Stimulated activated memory B cell treated with anti-CD40 and anti-IgM and Interleukin-4, amounts not matched to agents 10 μg/mL and 1 μg/mL and 100 μg/mL, for 72 hours (primary cell): Measurements from ENCODE around the gene FER1L5.

ENCODE experiments used
- ATAC-seq: fragments of 150-1000 bp; cut with Tn5 transposase; 2 replicates; pipeline ENCODE4 v1.10.0; 2021
- H3K27ac Mint-ChIP-seq: one replicate; pipeline ENCODE4 v1.8.0; 2022; ENCODE audit warnings: mild to moderate bottlenecking, mixed read lengths
- H3K27me3 Mint-ChIP-seq: one replicate; pipeline ENCODE4 v1.8.0; 2022; ENCODE audit warnings: mixed read lengths
- H3K36me3 Mint-ChIP-seq: one replicate; pipeline ENCODE4 v1.8.0; 2022; ENCODE audit warnings: mixed read lengths
- H3K4me1 Mint-ChIP-seq: one replicate; pipeline ENCODE4 v1.8.0; 2022; ENCODE audit warnings: mixed read lengths
- H3K4me3 Mint-ChIP-seq: one replicate; pipeline ENCODE4 v1.8.0; 2022; ENCODE audit warnings: mild to moderate bottlenecking, moderate library complexity, mixed read lengths
- H3K9me3 Mint-ChIP-seq: one replicate; pipeline ENCODE4 v1.8.0; 2022; ENCODE audit warnings: mixed read lengths

FER1L5 gene

DNA sequence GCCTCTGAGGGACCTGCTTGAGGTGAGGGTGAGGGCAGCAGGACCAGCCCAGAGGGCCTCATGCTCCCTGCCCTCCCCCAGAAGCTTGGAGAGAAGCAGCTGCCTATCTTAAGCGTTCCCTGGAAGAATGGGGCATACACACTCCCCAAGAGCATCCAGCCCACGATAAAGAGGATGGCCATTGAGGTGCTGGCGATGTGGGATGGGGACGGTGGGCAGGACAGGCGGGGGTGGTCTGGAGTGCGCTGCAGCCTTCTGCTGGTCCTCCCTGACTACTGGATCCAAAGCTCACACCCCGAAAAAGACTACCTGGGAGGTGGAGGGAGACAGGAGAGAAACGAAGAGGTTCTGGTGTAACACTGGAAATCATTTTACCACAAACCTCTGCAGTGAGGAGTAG, 51.7 kb downstream of the FER1L5 start:
- Mint-ChIP-seq H3K36me3 (no peaks in the 10 kb centered on the region), H3K4me3 (no peak overlapping the region), H3K27ac (no peak overlapping the region), H3K9me3 (no peaks in the 10 kb centered on the region), H3K27me3 (no peaks in the 10 kb centered on the region), H3K4me1 (no peaks in the 10 kb centered on the region)
- ATAC-seq = no peak

DNA sequence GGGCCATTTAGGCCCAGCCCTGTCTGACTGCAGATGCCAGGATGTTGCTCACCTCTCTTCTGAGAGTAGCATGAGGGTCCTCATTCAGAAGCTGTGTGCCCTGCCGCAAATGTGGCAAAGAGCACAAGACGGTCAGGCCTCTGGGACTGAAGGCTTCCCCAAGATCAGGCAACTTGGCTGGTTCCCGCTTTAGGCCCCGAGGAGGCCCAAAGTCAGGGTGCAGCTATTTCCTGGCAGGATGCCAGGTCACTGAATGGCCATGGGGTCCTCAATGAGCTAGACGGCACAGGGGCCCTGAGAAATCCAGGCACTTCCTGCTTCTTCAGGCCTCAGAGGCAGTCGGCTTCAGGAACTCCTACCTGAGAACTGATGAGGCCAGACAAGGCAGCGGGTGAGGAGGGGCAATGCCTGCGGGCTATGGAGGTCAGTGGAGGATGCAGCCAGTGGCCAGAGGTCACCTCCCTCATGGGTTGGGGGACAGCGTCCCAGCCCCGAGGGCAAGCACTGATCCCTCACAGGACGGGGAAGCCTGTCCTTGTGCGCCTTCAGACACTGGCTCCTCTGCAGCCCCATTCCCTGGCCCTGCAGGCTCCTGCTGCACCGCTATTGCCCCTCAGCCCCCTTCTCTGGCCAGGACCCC, 52.4 kb downstream of the FER1L5 start:
- H3K27me3 Mint-ChIP-seq = no peaks in the 10 kb centered on the region
- H3K9me3 Mint-ChIP-seq = no peaks in the 10 kb centered on the region
- peaks cover 5% of the 10 kb centered on the region for H3K4me1 Mint-ChIP-seq
- no peak overlapping the region for H3K4me3 Mint-ChIP-seq
- ATAC-seq = no peak
- no peak overlapping the region for H3K27ac Mint-ChIP-seq
- no peaks in the 10 kb centered on the region for H3K36me3 Mint-ChIP-seq

- Mint-ChIP-seq H3K36me3 (no peaks in the 10 kb centered on the region), H3K4me1 (peaks cover 10% of the 10 kb centered on the region), H3K4me3 (no peak overlapping the region), H3K27ac (no peak overlapping the region), H3K9me3 (no peaks in the 10 kb centered on the region), H3K27me3 (no peaks in the 10 kb centered on the region)
- ATAC-seq = no peak
Measured at GRCh38 chr2:96695602-96696001, 53.0 kb downstream of the FER1L5 start.

DNA sequence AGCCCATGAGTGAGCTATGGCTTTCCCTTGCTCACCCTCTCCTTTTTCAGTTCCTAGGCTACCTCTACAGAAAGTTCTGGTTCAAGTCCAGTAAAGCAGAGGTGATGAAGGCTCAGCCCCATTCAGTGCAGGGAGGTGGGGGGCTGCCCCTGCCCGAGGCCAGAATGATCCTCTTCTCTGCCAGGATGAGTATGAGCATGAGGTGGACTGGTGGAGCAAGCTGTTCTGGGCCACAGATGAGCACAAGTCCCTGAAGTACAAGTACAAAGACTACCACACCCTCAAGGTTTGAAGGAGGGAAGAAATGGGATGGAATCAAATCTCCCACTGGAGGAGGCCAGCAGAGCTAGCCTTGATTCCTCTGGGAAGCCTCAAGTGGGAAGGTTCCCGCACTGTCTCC, 54.9 kb downstream of the FER1L5 start:
- H3K9me3 Mint-ChIP-seq = no peaks in the 10 kb centered on the region
- no peak overlapping the region for H3K27ac Mint-ChIP-seq
- H3K36me3 Mint-ChIP-seq = peaks cover 4% of the 10 kb centered on the region
- H3K4me1 Mint-ChIP-seq = peaks cover 10% of the 10 kb centered on the region
- ATAC-seq = no peak
- no peak overlapping the region for H3K4me3 Mint-ChIP-seq
- H3K27me3 Mint-ChIP-seq = no peaks in the 10 kb centered on the region

DNA sequence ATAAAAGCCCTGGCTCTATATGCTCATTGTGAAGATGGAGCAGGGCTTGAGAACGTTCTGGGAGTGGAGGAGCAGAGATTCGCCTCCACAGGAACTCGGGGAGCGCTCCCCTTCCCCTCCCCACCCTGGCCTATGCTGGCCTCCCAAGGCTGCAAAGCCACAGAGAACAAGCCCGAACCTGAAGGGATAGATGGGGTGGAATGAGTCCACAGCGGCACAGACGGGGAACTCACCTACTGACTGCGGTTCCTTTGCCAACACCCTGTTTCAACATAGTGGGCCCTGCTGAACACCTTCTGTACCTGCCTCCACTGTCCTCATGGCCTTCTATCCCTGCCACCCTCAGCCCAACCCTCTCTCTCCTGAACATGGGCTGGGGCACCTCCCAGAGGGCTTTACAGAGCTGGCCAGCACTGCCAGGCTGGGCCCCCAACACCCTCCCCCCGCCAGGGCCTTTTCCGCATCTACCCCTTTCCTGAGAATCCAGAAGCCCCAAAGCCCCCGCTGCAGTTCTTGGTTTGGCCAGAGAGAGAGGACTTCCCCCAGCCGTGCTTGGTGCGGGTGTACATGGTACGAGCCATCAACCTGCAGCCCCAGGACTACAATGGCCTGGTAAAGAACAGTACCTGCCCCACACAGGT, 55.8 kb downstream of the FER1L5 start:
- H3K4me3 Mint-ChIP-seq = no peak overlapping the region
- no peaks in the 10 kb centered on the region for H3K27me3 Mint-ChIP-seq
- no peaks in the 10 kb centered on the region for H3K9me3 Mint-ChIP-seq
- no peak overlapping the region for H3K27ac Mint-ChIP-seq
- peaks cover 8% of the 10 kb centered on the region for H3K36me3 Mint-ChIP-seq
- no peak for ATAC-seq
- peaks cover 10% of the 10 kb centered on the region for H3K4me1 Mint-ChIP-seq

DNA sequence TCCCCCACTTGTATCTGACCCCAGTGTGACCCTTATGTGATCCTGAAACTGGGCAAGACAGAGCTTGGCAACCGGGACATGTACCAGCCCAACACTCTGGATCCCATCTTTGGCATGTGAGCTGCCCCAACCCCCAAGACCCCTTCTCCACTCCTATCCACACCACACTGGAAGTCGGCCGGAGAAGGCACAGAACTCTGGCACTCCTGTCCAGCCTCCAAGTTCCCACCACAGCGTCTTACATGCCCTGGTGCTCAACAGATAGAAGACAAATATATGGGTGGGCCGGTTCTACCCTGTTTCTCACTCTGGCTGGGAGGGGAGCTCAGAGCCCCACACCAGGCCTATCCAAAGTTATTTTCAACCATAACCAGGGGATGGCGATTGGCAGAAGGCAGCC, 56.5 kb downstream of the FER1L5 start:
- no peak for ATAC-seq
- H3K27ac Mint-ChIP-seq = no peak overlapping the region
- H3K36me3 Mint-ChIP-seq = peaks cover 9% of the 10 kb centered on the region
- no peak overlapping the region for H3K4me3 Mint-ChIP-seq
- no peaks in the 10 kb centered on the region for H3K27me3 Mint-ChIP-seq
- H3K4me1 Mint-ChIP-seq = peaks cover 10% of the 10 kb centered on the region
- no peaks in the 10 kb centered on the region for H3K9me3 Mint-ChIP-seq

- Mint-ChIP-seq H3K27me3 (no peaks in the 10 kb centered on the region), H3K4me3 (no peak overlapping the region), H3K9me3 (no peaks in the 10 kb centered on the region), H3K27ac (no peak overlapping the region), H3K36me3 (peaks cover 15% of the 10 kb centered on the region), H3K4me1 (peaks cover 10% of the 10 kb centered on the region)
- ATAC-seq = no peak
Measured at GRCh38 chr2:96699621-96700020, 57.1 kb downstream of the FER1L5 start.

DNA sequence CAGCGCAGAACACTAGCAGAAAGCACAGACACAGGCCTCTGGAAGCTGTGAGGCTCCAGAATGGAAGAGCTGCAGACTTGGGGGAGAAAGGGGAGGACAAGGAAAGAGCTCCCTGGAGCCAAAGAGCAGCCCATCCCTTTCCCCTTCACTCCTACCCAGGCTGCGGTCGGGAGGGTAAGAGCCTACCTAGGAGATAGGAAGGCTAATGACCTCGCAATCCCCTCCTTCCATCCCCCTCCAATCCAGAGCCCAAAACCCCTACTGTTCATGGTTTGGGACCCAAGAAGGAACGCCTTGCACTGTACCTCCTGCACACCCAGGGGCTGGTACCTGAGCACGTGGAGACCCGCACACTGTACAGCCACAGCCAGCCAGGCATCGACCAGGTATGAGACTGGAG, 57.5 kb downstream of the FER1L5 start:
- H3K4me1 Mint-ChIP-seq = peaks cover 10% of the 10 kb centered on the region
- H3K27me3 Mint-ChIP-seq = no peaks in the 10 kb centered on the region
- H3K4me3 Mint-ChIP-seq = no peak overlapping the region
- H3K36me3 Mint-ChIP-seq = peaks cover 19% of the 10 kb centered on the region
- no peaks in the 10 kb centered on the region for H3K9me3 Mint-ChIP-seq
- H3K27ac Mint-ChIP-seq = no peak overlapping the region
- ATAC-seq = no peak

DNA sequence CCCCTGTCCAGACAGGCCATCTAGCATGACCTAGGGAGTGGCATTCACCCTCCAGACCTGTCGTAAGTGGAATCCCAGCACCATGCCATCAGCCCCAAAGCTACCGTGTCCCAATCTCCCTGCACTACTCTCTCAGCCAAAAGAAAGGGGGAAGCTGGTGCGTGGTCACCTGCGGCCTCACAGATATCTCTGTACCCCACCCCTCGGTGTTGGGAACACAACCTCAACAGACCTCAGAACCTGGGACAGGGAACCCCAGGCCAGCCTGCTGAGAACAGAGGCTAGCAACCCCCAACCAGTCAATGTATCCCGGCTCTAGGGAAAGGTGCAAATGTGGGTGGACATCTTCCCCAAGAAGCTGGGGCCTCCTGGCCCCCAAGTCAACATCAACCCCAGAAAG, 59.1 kb downstream of the FER1L5 start:
- H3K4me3 Mint-ChIP-seq = no peak overlapping the region
- no peak overlapping the region for H3K27ac Mint-ChIP-seq
- peaks cover 10% of the 10 kb centered on the region for H3K4me1 Mint-ChIP-seq
- H3K27me3 Mint-ChIP-seq = no peaks in the 10 kb centered on the region
- H3K9me3 Mint-ChIP-seq = no peaks in the 10 kb centered on the region
- no peak for ATAC-seq
- H3K36me3 Mint-ChIP-seq = peaks cover 33% of the 10 kb centered on the region

- H3K36me3 Mint-ChIP-seq = peaks cover 39% of the 10 kb centered on the region
- ATAC-seq = no peak
- no peak overlapping the region for H3K4me3 Mint-ChIP-seq
- no peaks in the 10 kb centered on the region for H3K27me3 Mint-ChIP-seq
- H3K9me3 Mint-ChIP-seq = no peaks in the 10 kb centered on the region
- H3K27ac Mint-ChIP-seq = no peak overlapping the region
- peaks cover 10% of the 10 kb centered on the region for H3K4me1 Mint-ChIP-seq
Measured at GRCh38 chr2:96702098-96702785, 59.7 kb downstream of the FER1L5 start.

DNA sequence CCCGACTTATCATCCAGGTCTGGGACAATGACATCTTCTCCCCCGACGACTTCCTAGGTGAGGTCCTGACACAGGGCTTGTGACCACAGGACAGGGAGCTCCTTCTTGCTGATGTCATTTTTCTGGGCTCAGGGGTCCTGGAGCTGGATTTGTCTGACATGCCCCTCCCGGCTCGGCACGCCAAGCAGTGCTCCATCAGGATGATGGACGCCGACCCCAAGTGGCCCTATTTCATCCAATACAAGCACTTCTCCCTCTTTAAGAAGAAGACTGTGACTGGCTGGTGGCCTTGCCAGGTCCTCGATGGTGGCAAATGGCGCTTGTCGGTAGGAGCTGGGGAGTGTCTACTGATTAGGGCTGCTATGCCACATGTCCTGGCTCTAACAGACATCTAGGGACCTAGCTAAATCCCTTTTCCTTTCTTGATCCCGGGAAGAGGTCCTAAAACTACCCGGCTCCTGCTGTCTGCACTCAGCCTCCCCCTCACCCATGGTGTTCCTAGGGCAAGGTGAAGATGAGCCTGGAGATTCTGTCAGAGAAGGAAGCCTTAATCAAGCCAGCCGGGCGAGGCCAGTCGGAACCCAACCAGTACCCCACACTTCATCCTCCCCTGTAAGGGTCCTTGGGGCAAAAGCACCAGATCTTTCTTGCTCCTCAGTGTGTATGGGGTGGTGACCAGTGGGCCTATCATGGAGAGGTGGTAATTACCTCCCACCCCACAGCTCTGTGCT, 60.6 kb downstream of the FER1L5 start:
- Mint-ChIP-seq H3K4me1 (peaks cover 10% of the 10 kb centered on the region), H3K9me3 (no peaks in the 10 kb centered on the region), H3K36me3 (peaks cover 41% of the 10 kb centered on the region), H3K4me3 (no peak overlapping the region), H3K27ac (no peak overlapping the region), H3K27me3 (no peaks in the 10 kb centered on the region)
- no peak for ATAC-seq

DNA sequence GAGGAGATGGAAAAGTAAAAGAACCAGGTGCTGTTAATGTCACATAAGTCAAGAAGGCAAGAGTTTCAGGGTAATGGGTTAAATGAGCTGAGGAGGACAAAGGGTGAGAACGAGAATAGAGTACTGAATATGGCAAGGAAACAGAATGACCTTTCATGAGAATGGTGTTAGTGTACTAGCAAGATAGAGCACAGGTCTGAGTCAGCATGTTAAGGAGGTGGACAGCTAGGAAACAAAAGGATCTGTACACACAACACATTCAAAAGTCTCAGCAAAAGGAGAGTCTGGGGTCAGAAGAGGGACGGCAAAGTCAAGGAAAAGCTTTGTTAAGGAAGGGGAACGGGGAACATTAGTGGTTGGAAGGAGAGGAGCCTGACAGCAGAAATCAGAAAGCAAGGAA, 68.4 kb downstream of the FER1L5 start:
- no peaks in the 10 kb centered on the region for H3K27me3 Mint-ChIP-seq
- H3K9me3 Mint-ChIP-seq = no peaks in the 10 kb centered on the region
- H3K27ac Mint-ChIP-seq = no peak overlapping the region
- H3K4me3 Mint-ChIP-seq = no peak overlapping the region
- H3K4me1 Mint-ChIP-seq = no peaks in the 10 kb centered on the region
- H3K36me3 Mint-ChIP-seq = peaks cover 48% of the 10 kb centered on the region
- no peak for ATAC-seq

DNA sequence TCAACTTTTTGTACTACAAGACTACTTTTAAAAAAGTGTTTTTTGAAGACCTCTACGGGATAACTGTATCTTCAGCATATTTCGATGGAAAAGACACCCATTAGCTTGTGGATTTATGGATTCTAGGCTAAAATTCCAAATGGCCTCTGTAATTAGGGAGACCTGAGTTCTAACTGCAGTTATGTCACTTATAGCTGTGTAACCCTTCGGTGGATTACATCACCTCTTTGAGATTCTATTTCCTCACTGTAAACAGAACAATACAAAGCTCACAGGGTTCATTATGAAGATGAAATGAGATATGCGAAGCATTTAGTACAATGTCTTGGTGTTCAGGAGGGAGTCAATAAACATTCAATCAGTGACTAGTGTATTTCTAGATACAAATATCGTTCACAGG, 73.1 kb downstream of the FER1L5 start:
- Mint-ChIP-seq H3K36me3 (peaks cover 31% of the 10 kb centered on the region), H3K27ac (no peak overlapping the region), H3K9me3 (no peaks in the 10 kb centered on the region), H3K4me1 (no peaks in the 10 kb centered on the region), H3K27me3 (no peaks in the 10 kb centered on the region), H3K4me3 (no peak overlapping the region)
- ATAC-seq = no peak

DNA sequence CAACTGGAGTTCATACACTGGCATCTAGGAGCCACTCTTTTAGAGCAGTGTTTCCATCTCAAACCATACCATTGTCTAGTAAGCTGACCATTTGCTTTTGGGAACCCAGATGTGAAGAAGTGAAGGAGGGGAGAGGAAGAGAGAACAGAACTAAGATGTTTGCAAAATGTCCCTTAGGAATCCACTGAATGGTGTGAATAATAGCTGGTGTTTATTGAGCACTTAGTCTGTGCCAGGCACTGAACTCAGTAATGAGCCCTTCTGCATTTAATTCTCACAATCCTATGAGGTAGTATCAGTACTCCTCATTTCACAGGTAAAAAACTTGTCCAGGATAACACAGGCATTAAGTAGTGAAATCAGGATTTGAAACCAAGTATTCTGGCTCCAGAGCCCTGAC, 73.8 kb downstream of the FER1L5 start:
- Mint-ChIP-seq H3K4me3 (no peak overlapping the region), H3K27ac (no peak overlapping the region), H3K4me1 (no peaks in the 10 kb centered on the region), H3K36me3 (peaks cover 29% of the 10 kb centered on the region), H3K27me3 (no peaks in the 10 kb centered on the region), H3K9me3 (no peaks in the 10 kb centered on the region)
- no peak for ATAC-seq

DNA sequence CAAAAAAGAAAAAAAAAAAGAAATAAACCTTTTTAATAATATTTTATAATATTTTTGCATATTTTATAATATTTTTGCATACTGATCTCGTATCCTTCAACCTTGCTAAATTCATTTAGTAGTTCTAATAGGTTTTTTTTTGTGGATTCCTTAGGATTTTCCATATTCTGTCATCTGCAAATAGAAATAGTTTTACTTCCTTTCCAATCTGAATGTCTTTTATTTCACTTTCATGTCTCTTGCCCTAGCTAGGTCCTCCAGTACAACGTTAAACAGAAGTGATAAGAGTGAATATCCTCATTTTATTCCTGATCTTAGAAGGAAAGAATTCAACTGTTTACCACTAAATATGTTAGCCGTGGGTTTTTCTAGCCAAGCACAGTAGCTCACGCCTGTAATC, 83.6 kb downstream of the FER1L5 start:
- ATAC-seq = no peak
- H3K4me3 Mint-ChIP-seq = no peak overlapping the region
- no peak overlapping the region for H3K27ac Mint-ChIP-seq
- no peaks in the 10 kb centered on the region for H3K27me3 Mint-ChIP-seq
- H3K9me3 Mint-ChIP-seq = no peaks in the 10 kb centered on the region
- peaks cover 30% of the 10 kb centered on the region for H3K36me3 Mint-ChIP-seq
- no peaks in the 10 kb centered on the region for H3K4me1 Mint-ChIP-seq
